K562 (cell line): ENCODE data around the gene RASSF1. TPM values are rescaled to one million over a fixed set of nuclear protein-coding genes. Genes with fewer than 3 reads are reported as not detected.

Experiments used
- CCNT2 ChIP-seq: IDR thresholded peaks from 2 replicates; pipeline ENCODE4 v1.6.1; 2011; ENCODE audit warnings: borderline replicate concordance, low read depth, mild to moderate bottlenecking, moderate library complexity, mixed read lengths, low read length; ENCODE audit not compliant: insufficient read length; ENCODE audit errors: extremely low read depth
- JUN ChIP-seq, 2 experiments: sonication (generic) in 1 of 2; formaldehyde crosslinking in 1 of 2; IDR thresholded peaks; 2 replicates each; pipeline versions ENCODE4 v1.6.1 to v1.8.0; 2012 to 2022; ENCODE audit warnings: borderline replicate concordance in 2 of 2, mild to moderate bottlenecking in 2 of 2, improper control_type of control experiment in 1 of 2, low read depth in 1 of 2, low read length in 1 of 2, missing genetic modification reagents in 1 of 2
- NKRF ChIP-seq: fragments of 450-650 bp; IDR thresholded peaks from 2 replicates; pipeline ENCODE4 v1.6.1; 2016; ENCODE audit warnings: borderline replicate concordance
- REST ChIP-seq, 2 experiments: fragments of 450-650 bp; formaldehyde crosslinking in 1 of 2; IDR thresholded peaks; 2 replicates each; pipeline versions ENCODE4 v1.4.0 to v1.6.1; 2014 to 2020; ENCODE audit warnings: mild to moderate bottlenecking in 2 of 2, borderline replicate concordance in 1 of 2, low read depth in 1 of 2
- TCF7 ChIP-seq: sonication (generic); IDR thresholded peaks from 2 replicates; pipeline ENCODE4 v1.6.1; 2016; ENCODE audit warnings: antibody characterized with exemption, borderline replicate concordance
- ZBTB33 ChIP-seq: sonication (generic); formaldehyde crosslinking; IDR thresholded peaks from 2 replicates; pipeline ENCODE4 v1.8.1; 2023; ENCODE audit warnings: mild to moderate bottlenecking, missing genetic modification reagents
- ZNF197 ChIP-seq: fragments of 200-800 bp; sonication (Bioruptor generic); IDR thresholded peaks from 2 replicates; pipeline ENCODE4 v1.6.1; 2016; ENCODE audit warnings: low read depth, missing genetic modification characterization, missing compliant biosample characterization
- ZNF740 ChIP-seq, 3 experiments: fragments of 200-800 bp in 1 of 3; sonication (Bioruptor generic) in 1 of 3; sonication (generic) in 1 of 3; formaldehyde crosslinking in 1 of 3; IDR thresholded peaks; 2 replicates each; pipeline versions ENCODE4 v1.6.1 to v1.8.0; 2016 to 2022; ENCODE audit warnings: mild to moderate bottlenecking in 2 of 3, missing compliant biosample characterization in 2 of 3, missing genetic modification characterization in 2 of 3, missing genetic modification reagents in 1 of 3
- polyA plus RNA-seq, 8 experiments: library from polyadenylated mRNA; depleted of rRNA in 4 of 8; stranded (reverse) in 5 of 8; unstranded in 3 of 8; fragments of >200 nt; fragmentation: Nextera tagmentation in 2 of 8; fragmentation: Illumina TruSeq in 1 of 8; extraction: Ambion mirVana in 2 of 8; extraction: Trizol in 1 of 8; gene quantifications; 2 replicates each; pipeline versions ENCODE4 v1.2.1 to v1.2.3, GENCODE V29; 2011 to 2014; ENCODE audit warnings: inconsistent platforms in 1 of 8, missing spikeins in 1 of 8
- total RNA-seq, 7 experiments: library from RNA; depleted of rRNA in 6 of 7; stranded (reverse); fragments of >200 nt in 6 of 7; fragmentation: Illumina TruSeq in 2 of 7; extraction: Trizol in 2 of 7; gene quantifications; 2 replicates each; pipeline versions ENCODE4 v1.2.1 to v1.2.3, GENCODE V29; 2011 to 2021; ENCODE audit warnings: low replicate concordance in 1 of 7

The RASSF1 gene
- total and polyA plus RNA-seq, 9 of the 15 experiments (the other 6 are each of a cell fraction or from before 2014, with no cell fraction given) = 3.6 to 57.1 (median 24.6) TPM

- TF ChIP-seq CCNT2 (no peak), ZBTB33 (CRISPR knock-in tag) (no peak), JUN (IDR thresholded peaks at IDR 0.05; ENCODE audit: borderline replicate concordance, low read depth, low read length) (no peak), JUN (CRISPR knock-in tag; IDR thresholded peaks at IDR 0.05; ENCODE audit: borderline replicate concordance) (no peak), REST (IDR thresholded peaks at IDR 0.05; ENCODE audit: borderline replicate concordance) (no peak), REST (CRISPR knock-in tag; IDR thresholded peaks at IDR 0.05; ENCODE audit: low read depth) (no peak), ZNF740 (CRISPR knock-in tag; IDR thresholded peaks at IDR 0.05) (no peak), ZNF740 (tag; IDR thresholded peaks at IDR 0.05) (no peak), ZNF197 (no peak), NKRF (no peak), TCF7 (no peak)
Measured at GRCh38 chr3:50325113-50325480, 15.5 kb downstream of the RASSF1 start (continued).
